Cerebellar nuclear complex (tissue), 1 donor: ENCODE measurements around the gene ASCL5.

Source experiments
- DNase-seq, 2 experiments: peaks; one replicate each; lab custom pipeline; 2025; lab: John Stamatoyannopoulos, UW

Gene ASCL5

DNA sequence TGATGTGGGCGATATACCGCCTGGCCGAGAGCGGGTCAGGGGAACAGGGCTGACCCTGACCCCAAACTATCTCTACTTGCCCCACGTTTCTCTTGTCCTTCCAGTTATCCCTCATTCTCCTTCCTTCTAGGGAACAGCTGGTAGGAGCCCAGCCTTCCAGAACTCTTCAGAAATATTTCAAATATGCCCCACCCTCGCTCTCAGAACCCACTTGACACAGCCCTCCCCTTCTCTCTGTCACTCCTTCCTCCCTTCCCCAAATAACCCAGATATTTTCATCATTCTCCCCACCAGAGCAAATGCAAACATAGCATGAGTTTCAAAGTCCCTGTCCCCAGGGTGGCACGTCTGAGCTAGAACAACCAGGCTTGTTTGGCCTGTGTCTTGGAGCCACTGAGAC is 15.8 kb downstream of the ASCL5 start:
- DNase-seq, result no peak

DNA sequence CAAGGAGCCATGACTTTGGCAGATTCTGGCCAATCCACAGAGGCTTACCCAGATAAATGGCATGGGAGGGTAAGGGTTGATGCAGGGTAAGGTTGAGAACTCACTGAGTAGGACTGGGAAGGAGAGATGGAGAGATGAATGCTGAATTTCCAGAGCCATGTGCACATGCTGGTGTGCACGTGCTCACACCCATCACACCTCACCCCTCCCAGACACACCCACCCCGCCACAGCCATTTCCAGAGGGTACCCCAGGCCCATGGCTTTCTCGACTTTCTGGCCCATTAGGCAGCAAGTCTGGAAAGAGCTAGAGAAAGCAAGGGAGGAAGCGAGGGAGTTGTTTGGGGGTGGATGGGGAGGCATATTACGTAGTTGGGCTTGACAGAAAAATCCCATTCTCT is 16.4 kb downstream of the ASCL5 start:
- no peak for DNase-seq

GRCh38 chr1:201110138-201110537 is 16.8 kb downstream of the ASCL5 start:
- DNase-seq, result no peak

- DNase-seq, result no peak
These were observed 17.3 kb downstream of the ASCL5 start for GRCh38 chr1:201109651-201110050.

GRCh38 chr1:201108614-201109013 is 18.4 kb downstream of the ASCL5 start:
- DNase-seq, result no peak

DNA sequence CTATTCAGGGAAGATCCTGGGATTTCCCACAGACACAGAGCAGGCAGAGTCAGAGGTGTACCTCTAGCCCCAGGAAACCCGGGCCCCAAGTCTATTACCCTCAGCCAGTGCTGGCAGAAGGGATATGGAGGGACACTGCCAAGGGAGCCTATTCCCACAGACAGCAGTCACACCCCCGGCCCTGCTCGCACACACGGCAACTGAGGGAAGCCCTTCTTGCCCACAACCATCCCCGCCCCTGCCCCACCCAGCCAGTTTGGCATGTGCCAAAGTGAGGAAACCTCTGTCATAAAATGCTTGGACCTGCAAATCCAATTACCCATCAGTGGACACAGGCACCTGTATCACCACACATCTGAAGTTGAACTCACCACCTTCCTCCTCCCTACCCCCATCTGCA is 21.3 kb downstream of the ASCL5 start:
- DNase-seq, result no peak

DNA sequence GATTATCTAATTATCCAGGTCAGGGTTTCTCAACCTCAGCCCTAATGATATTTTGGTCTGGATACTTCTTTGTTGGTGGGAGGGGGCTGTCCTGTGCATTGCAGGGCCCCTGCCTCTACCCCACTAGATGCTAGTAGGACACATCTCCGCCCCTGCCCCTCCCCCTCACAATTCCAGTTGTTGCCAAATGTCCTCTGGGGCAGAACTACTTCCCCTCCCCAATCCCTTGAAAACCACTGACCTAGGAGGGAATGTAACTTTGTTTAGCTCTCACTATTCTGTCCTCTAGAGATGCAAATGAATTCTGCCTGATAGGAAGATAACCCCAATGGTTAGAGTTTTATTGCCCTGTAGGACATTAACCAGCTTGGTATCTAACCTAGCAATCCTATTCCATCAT is 22.8 kb downstream of the ASCL5 start:
- DNase-seq, result no peak

- DNase-seq, result no peak
These were observed 23.3 kb downstream of the ASCL5 start for GRCh38 chr1:201103666-201104065.

- DNase-seq, result no peak
These were observed 26.6 kb downstream of the ASCL5 start for GRCh38 chr1:201100169-201100930.

- DNase-seq, result no peak
These were observed 27.8 kb downstream of the ASCL5 start for GRCh38 chr1:201098992-201099677.

GRCh38 chr1:201096977-201097856 is 29.8 kb downstream of the ASCL5 start:
- DNase-seq, result no peak

DNA sequence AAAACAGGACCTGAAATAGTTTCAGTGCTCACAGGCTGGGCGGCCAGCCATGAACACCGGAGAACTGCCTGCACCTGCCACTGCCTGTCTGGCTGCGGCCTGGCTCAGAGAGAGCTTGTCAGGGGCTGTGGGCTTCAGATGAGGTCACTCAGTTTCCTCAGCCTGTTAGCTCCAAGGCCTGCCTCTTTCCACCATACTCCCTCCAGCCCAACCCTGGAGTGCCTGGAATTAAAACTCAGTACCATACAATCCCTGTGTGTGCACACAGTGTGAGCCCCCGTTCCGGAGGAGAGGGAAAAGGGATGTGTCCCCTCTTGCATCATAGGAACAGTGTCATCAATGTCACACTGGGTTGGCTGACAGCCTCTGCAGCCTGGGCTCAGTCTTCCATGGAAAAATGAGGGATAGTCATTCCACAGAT is 30.9 kb downstream of the ASCL5 start:
- DNase-seq, result no peak

GRCh38 chr1:201095581-201095980 is 31.4 kb downstream of the ASCL5 start:
- DNase-seq, result no peak

DNA sequence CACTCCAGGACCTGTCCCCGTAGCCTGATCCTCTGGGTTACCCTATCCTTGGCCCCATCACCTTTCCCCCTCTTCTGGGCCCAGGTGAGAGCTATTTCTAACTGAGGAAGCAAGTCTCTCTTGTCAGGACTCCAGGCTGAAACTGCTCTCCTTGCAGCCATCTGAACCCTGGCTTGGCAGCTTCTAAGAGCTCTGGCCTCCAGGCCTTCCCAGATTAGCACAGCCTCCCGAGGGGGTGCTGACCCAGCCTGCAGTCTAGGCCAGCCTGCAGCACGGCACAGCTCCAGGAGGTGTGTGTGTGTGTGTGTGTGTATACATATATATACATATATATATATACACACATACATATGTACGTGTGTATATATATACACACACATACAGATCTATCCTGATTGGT is 32.2 kb downstream of the ASCL5 start:
- DNase-seq, result no peak

DNA sequence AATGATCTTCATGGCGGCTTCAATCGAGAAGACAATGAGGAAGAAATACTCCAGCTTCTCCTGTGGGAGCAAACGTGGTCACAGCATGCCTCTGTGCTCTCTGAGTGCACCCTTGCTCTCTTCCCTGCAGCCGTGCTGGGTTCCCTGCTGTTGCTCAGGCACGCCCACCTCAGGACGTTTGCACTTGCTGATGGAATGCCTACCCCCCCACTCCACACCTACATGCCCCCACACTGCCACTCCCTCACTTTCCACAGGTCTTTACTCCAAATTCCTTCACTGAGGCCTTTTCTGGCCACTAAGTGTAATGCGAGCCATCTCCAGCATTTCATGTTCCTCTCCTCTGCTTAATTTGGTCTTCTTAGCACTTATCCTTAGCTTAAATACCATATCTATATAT is 33.0 kb downstream of the ASCL5 start:
- no peak for DNase-seq

DNA sequence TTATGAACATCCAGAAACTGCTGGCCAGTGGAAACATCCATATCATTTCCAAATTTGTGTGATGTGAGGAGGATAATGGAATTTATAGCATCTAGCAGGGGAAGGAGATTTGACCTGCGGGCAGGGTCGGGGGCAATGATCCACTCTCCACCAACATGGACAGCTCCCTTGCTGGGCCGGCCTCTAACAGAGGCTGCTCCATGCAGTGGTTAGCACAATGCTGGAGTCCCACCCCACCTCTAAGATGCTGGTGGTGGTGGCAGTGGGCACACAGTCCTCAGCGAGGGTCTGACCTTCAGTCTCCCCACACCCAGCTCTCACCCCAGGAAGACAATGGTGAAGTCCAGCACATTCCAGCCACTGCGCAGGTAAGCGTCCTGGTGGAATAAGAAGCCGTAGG is 33.4 kb downstream of the ASCL5 start:
- DNase-seq, result no peak

- DNase-seq, result no peak
These were observed 34.2 kb downstream of the ASCL5 start for GRCh38 chr1:201092738-201093137.

DNA sequence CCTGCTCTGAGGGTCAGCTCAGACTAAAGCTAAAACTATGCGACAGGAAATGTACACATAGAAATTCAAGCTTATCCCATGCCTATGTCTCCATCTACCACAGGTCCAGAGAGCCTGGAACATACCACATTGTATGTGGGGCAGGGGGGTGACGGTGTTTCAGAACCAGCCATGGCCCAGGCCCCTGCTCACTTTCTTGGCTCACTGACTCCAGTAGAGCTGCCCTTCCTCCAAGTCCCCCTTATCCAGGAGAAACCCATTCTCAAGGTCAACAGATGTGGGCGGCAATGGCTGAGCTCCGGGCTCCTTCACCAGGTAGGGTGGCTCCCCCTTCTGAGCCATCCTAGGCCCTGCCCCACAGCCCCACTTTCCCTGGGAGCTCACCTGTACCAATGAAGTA is 35.7 kb downstream of the ASCL5 start:
- no peak for DNase-seq

DNA sequence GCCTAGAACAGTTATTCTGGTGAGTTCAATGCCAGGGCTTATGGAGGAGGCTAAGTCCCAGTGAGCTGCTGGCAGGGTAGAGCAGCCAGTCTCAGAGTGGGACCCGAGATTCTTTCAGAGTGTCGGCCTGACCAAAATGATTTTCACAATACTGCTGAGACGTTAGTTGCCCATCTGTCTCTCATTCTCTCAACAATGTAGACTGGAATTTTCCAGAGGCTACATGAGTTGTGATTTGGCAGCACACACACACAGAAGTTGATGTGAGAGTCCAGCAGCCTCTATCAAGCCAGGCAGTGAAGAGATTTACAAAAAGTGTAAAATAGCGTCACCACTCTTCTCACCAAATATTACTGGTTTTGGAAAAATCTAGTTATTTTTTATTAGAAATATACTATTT is 36.4 kb downstream of the ASCL5 start:
- DNase-seq, result no peak

DNA sequence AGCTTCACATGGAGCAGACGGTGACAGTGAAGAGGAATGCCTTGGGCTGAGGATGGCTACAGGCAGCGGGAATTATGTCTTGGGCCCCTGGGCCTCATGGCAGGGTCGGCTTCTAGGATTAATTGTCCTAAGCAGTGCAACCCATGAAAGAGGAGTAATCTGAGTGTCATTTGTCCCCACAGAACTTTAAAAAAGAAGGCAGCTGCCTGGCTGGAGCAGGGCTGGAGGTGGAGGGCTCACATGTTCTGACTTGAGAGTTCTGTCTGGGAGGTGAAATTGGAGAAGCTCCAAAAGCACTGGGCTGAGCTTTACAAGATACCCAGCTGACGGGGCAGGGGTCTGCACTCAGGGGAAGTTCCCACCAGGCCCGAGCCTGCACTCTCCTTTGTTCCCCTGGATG is 37.4 kb downstream of the ASCL5 start:
- no peak for DNase-seq

GRCh38 chr1:201088901-201089525 is 38.0 kb downstream of the ASCL5 start:
- DNase-seq, result no peak

DNA sequence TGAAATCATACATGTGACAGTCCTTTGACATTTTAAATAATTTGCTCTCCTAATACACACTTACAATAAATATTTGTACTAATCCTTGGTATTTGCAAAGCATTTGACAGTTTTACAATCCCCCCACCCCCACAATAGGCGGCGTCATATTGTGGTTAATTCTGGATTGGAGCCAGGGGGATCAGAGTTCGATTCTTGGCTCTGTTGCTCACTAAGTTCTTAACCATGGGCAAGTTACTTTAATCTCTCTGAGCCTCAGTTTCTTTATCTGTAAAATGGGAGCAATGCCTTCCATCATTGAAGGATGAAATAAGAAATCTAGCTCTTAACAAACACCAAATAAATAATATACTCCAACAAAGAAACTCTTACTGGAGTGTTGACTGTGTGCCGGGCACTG is 38.6 kb downstream of the ASCL5 start:
- DNase-seq, result no peak
